Measurements from ENCODE around the gene PLXNB3. TPM values are rescaled to one million over a fixed set of nuclear protein-coding genes. Genes with fewer than 3 reads are reported as not detected.
"Not testable (repeated sequence)": the region's sequence is repeated elsewhere in the genome, so short reads cannot be mapped to it uniquely, and the experiment has no call there.

PLXNB3 gene
- total RNA-seq, 2 donors from 2014 or later: 0.25 to 2.9 TPM

DNA sequence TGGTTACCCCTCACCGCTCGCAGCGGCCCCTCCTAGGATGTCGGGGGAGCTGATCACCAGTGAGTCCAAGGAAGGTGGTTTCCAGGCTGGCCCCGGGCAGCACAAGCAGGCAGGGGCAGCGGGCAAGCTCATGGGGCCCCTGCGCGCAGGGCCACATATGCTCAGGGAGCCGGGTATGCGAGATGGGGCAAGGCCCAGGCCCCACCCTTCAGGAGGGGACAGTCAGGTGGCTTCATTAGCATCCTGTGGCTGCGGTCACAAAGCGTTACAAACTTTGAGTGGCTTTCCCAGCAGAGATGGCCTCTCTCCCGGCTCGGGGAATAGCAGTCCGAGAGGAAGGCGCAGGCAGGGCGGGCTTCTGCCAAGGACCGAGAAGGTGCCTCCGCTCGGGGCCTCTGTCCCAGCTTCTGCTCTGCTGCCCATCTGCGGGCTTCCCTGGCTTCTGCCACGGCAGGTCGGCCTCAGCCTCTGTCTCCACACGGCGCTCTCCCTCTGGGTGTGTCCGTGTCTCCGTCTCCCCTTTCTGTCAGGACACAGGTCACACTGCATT lies 25.9 kb upstream of the PLXNB3 start:
- no peak overlapping the region for H3K4me3 Mint-ChIP-seq
- no peak for ATAC-seq
- H3K36me3 Mint-ChIP-seq (ENCODE audit: low read depth): no peaks in the 10 kb centered on the region
- H3K4me1 Mint-ChIP-seq: peaks cover 21% of the 10 kb centered on the region
- H3K27me3 Mint-ChIP-seq: no peaks in the 10 kb centered on the region
- DNase-seq: no peak
- H3K27ac Mint-ChIP-seq: no peak overlapping the region
- no peaks in the 10 kb centered on the region for H3K9me3 ChIP-seq (ENCODE audit: control insufficient read depth, low read length, poor library complexity, severe bottlenecking)

DNA sequence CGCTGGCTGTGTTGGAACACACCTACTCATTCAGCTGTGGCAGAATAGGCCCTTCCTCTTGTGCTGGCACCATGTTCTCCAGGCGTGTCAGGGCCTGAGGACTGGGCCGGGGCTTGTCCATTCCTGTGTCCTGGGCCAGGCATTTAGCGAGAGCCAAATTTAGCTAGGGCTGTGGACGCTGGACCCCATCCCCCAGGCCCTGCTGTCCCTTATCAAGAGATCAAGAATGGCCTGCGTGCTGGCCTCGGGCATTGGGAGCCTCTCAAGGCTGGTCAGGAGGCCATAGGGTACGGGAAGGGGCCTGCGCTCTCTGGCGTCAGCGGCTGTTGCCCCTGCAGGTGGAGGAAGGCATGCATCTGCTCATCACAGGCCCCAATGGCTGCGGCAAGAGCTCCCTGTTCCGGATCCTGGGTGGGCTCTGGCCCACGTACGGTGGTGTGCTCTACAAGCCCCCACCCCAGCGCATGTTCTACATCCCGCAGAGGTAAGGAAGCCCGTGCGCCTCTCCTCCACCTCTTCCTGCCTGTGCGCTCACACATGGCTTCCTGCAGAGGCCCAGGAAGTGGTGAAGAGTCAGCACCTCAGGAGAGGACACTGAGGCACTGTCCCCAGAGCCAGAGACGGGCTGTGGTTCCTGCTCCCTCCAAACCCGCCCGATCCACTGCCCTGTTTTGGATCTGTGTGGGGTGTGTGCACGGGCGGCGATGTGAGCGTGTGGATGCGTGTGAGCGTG lies 24.1 kb upstream of the PLXNB3 start:
- ATAC-seq: peak; percentile 75
- DNase-seq: no peak
- H3K9me3 ChIP-seq (ENCODE audit: control insufficient read depth, low read length, poor library complexity, severe bottlenecking): no peaks in the 10 kb centered on the region
- Mint-ChIP-seq H3K4me1 (peaks cover 24% of the 10 kb centered on the region), H3K27ac (peak overlapping the region; percentile 53), H3K4me3 (peak overlapping the region; percentile 89), H3K27me3 (no peaks in the 10 kb centered on the region), H3K36me3 (ENCODE audit: low read depth) (no peaks in the 10 kb centered on the region)

DNA sequence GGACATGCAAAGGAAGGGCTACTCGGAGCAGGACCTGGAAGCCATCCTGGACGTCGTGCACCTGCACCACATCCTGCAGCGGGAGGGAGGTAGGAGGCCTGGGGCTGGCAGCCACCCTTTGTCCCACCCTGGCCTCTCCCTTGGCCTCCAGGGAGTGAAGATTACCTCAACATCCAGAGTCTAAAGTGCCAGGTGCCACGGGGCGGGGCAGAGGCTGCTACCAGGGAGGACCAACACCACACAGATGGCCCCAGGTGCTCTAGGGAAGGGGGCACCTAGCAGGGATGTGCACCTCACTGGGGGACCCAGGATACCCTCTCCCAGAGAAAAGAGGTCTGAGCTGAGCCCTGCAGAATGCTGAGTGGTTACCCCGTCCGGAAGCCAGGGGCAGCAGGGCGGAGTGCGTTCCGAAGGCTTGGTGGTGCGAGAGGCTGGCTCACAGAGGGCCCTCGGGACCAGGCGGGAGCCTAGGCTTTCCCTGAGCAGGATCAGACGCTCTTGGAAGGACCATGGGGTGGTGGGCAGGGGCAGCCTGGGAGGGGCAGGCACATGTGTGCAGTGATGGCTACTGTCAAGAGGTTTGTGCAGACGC lies 23.3 kb upstream of the PLXNB3 start:
- DNase-seq: no peak
- H3K27ac Mint-ChIP-seq: peak overlapping the region; percentile 53
- H3K4me3 Mint-ChIP-seq: peak overlapping the region; percentile 89
- peaks cover 17% of the 10 kb centered on the region for H3K4me1 Mint-ChIP-seq
- no peaks in the 10 kb centered on the region for H3K9me3 ChIP-seq (ENCODE audit: control insufficient read depth, low read length, poor library complexity, severe bottlenecking)
- no peaks in the 10 kb centered on the region for H3K36me3 Mint-ChIP-seq (ENCODE audit: low read depth)
- no peaks in the 10 kb centered on the region for H3K27me3 Mint-ChIP-seq
- peak; percentile 21 for ATAC-seq

DNA sequence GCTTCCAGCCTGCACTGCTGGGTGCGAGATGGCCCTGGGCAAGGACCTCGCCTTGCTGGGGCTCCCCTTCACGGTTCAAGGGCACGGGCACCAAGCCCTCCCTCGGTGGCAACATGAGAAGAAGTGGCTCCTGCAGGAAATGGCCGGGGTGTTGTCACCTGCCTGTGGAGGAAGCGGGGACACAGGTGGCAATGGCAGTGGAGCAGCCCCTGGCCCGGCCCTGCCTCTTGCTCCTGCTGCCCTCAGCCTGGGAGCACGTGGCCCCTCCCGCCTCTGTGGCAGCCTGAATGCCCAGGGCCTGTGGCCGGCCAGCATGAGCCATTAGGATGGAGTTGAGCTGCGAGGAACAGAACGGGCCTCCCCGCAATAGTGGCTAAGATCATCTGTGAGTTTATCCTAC lies 22.6 kb upstream of the PLXNB3 start:
- Mint-ChIP-seq H3K4me3 (peak overlapping the region; percentile 89), H3K4me1 (peaks cover 17% of the 10 kb centered on the region), H3K36me3 (ENCODE audit: low read depth) (no peaks in the 10 kb centered on the region), H3K27me3 (no peaks in the 10 kb centered on the region), H3K27ac (no peak overlapping the region)
- no peak for DNase-seq
- H3K9me3 ChIP-seq (ENCODE audit: control insufficient read depth, low read length, poor library complexity, severe bottlenecking): no peaks in the 10 kb centered on the region
- no peak for ATAC-seq

- not testable (repeated sequence) for H3K27ac Mint-ChIP-seq; H3K27me3 Mint-ChIP-seq; H3K4me3 Mint-ChIP-seq; H3K9me3 ChIP-seq (ENCODE audit: control insufficient read depth, low read length, poor library complexity, severe bottlenecking); H3K36me3 Mint-ChIP-seq (ENCODE audit: low read depth); DNase-seq; ATAC-seq
- peaks cover 17% of the 10 kb centered on the region for H3K4me1 Mint-ChIP-seq
These were observed 21.9 kb upstream of the PLXNB3 start for GRCh38 chrX:153742111-153742510.

DNA sequence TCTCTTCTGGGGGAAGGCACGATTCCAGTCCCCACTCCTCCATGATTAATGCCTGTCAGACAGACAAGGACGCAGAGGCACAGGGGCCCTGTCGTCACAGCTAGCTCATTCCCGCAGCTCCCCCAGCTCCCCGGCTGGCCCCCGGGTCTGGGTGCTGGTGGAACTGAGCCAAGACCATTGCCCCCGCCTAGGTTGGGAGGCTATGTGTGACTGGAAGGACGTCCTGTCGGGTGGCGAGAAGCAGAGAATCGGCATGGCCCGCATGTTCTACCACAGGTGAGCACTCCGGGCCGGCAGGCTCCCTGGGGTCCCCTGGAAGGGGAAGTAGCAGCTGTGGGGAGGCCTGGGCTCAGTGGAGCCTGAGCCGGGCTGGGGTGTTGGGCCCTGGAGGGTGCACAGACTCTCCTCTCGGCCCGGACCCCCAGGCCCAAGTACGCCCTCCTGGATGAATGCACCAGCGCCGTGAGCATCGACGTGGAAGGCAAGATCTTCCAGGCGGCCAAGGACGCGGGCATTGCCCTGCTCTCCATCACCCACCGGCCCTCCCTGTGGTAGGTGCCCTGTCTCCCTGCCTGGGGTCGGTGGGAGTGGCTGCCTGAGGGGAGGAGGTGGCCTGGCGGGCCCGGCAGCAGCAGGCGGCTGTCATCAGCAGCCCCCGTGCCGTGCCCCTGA lies 21.1 kb upstream of the PLXNB3 start:
- not testable (repeated sequence) for H3K27ac Mint-ChIP-seq; H3K27me3 Mint-ChIP-seq; ATAC-seq; H3K36me3 Mint-ChIP-seq (ENCODE audit: low read depth); DNase-seq; H3K9me3 ChIP-seq (ENCODE audit: control insufficient read depth, low read length, poor library complexity, severe bottlenecking)
- Mint-ChIP-seq H3K4me1 (peaks cover 17% of the 10 kb centered on the region), H3K4me3 (peak overlapping the region; percentile 36)

DNA sequence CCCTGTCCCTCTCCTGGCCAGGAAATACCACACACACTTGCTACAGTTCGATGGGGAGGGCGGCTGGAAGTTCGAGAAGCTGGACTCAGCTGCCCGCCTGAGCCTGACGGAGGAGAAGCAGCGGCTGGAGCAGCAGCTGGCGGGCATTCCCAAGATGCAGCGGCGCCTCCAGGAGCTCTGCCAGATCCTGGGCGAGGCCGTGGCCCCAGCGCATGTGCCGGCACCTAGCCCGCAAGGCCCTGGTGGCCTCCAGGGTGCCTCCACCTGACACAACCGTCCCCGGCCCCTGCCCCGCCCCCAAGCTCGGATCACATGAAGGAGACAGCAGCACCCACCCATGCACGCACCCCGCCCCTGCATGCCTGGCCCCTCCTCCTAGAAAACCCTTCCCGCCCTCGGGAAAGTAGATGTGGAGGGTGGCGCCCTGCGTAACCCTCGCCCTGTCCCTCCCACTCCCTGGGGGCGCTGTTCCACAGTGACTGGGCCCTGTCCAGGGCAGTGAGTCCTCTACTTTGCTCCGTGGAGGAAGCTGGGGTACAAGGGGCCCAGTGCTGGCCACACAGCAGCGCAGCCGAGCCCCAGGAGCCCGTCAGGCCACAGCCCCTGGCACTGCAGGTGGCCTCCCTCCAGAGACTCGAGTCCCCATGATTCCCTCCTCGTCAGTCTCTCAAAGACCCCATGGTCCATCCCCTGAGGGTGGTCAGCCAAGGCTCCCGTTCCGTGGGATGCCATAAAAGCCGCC lies 20.4 kb upstream of the PLXNB3 start:
- H3K27me3 Mint-ChIP-seq; H3K4me3 Mint-ChIP-seq; H3K27ac Mint-ChIP-seq; H3K9me3 ChIP-seq (ENCODE audit: control insufficient read depth, low read length, poor library complexity, severe bottlenecking); H3K36me3 Mint-ChIP-seq (ENCODE audit: low read depth); ATAC-seq; DNase-seq: not testable (repeated sequence)
- H3K4me1 Mint-ChIP-seq: peaks cover 17% of the 10 kb centered on the region

- Mint-ChIP-seq H3K36me3 (ENCODE audit: low read depth) (no peaks in the 10 kb centered on the region), H3K4me1 (peaks cover 17% of the 10 kb centered on the region), H3K27ac (no peak overlapping the region), H3K4me3 (no peak overlapping the region), H3K27me3 (no peaks in the 10 kb centered on the region)
- no peaks in the 10 kb centered on the region for H3K9me3 ChIP-seq (ENCODE audit: control insufficient read depth, low read length, poor library complexity, severe bottlenecking)
- ATAC-seq (no peak), DNase-seq (no peak)
These were observed 19.6 kb upstream of the PLXNB3 start for GRCh38 chrX:153744210-153745066.

DNA sequence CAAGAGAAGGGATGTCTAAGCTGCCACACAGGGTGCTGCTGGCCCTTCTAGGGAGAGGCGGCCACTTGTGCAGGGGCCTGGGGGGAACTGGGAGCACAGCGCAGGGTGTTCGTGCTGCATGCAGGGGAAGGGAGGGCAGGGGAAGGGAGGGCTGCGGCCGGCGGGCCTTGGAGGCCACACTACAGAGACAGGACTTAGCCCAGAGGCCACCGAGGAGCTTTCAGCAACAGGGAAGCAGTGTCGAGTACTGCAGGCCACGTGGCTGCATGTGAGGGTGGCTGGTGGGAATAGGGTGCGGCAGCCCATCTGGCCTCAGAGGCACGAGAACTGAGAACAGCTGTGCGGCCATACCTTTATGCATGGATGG lies 19.0 kb upstream of the PLXNB3 start:
- not testable (repeated sequence) for H3K27me3 Mint-ChIP-seq; H3K9me3 ChIP-seq (ENCODE audit: control insufficient read depth, low read length, poor library complexity, severe bottlenecking); ATAC-seq; H3K4me3 Mint-ChIP-seq; H3K36me3 Mint-ChIP-seq (ENCODE audit: low read depth); DNase-seq; H3K27ac Mint-ChIP-seq
- peaks cover 17% of the 10 kb centered on the region for H3K4me1 Mint-ChIP-seq

DNA sequence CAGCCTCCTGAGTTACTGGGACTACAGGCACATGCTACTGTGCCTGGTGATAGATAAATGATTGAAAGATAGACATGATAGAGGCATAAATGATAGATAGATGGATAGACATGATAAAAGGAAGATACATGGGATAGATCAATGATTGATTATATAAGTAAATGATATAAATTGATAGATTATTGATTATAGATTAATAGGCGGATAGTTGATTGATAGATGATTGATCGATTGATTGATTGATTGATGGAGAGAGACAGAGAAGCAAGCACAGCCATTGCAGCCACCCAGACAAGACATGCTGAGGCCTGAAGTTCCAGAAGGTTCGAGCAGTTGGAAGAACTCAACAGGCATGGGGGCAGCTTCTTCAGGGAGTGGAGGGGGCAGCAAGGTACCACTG lies 17.7 kb upstream of the PLXNB3 start:
- H3K36me3 Mint-ChIP-seq (ENCODE audit: low read depth): no peaks in the 10 kb centered on the region
- no peak for ATAC-seq
- H3K4me1 Mint-ChIP-seq: peaks cover 9% of the 10 kb centered on the region
- no peak overlapping the region for H3K27ac Mint-ChIP-seq
- no peaks in the 10 kb centered on the region for H3K27me3 Mint-ChIP-seq
- no peaks in the 10 kb centered on the region for H3K9me3 ChIP-seq (ENCODE audit: control insufficient read depth, low read length, poor library complexity, severe bottlenecking)
- H3K4me3 Mint-ChIP-seq: no peak overlapping the region
- DNase-seq: no peak

DNA sequence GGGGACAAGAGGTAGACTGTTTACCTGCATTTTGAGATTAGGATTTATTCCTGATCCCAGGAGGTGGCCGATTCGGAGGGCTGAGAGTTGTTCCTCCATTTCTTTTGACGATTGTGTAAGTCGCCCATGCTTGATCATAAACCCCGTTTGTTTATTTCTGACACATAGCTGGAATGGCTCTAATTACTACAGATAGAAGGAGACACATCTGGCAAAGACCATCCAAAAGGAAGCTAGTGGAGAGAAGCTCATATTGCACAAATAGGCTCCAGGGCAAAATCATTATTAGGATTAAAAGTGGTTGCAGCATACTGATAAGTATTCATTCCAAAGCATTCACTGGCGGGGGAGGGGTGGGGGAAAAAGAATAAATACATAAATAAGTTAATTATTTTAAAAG lies 17.1 kb upstream of the PLXNB3 start:
- H3K4me3 Mint-ChIP-seq; H3K27me3 Mint-ChIP-seq; H3K4me1 Mint-ChIP-seq; DNase-seq; H3K9me3 ChIP-seq (ENCODE audit: control insufficient read depth, low read length, poor library complexity, severe bottlenecking); ATAC-seq; H3K27ac Mint-ChIP-seq; H3K36me3 Mint-ChIP-seq (ENCODE audit: low read depth): not testable (repeated sequence)

DNA sequence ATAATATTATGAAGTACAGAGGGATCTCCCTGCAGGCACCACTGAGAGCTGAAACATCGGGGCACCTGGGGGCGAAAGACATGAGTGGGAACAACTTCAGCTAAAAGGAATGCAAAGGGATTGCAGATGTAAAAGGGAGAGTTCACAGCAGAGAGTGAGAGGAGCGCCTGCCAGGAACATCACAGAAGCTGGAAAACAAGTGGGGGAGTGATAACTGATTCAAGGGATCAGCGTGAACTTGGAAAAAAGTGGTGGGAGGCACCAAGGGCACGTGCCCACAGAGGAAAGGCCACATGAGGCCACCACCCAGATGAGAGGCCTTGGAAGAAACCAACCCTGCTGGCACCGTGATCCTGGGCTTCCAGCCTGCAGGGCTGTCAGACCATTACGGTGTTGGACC lies 15.0 kb upstream of the PLXNB3 start:
- H3K4me3 Mint-ChIP-seq; H3K27ac Mint-ChIP-seq; H3K36me3 Mint-ChIP-seq (ENCODE audit: low read depth): not testable (repeated sequence)

More for the DNA sequence above, 15.0 kb upstream of the PLXNB3 start:
- not testable (repeated sequence) for H3K4me1 Mint-ChIP-seq; H3K9me3 ChIP-seq (ENCODE audit: control insufficient read depth, low read length, poor library complexity, severe bottlenecking); ATAC-seq; H3K27me3 Mint-ChIP-seq; DNase-seq
